Calu3 (cell line): ENCODE results near the gene SERPINA5. TPM values are rescaled to one million over a fixed set of nuclear protein-coding genes. Genes with fewer than 3 reads are reported as not detected.
A peak's percentile ranks its signal among the peaks of the same experiment; 100 is the strongest.

ENCODE experiments used
- BruUV-seq: library from RNA; stranded (reverse); fragments of 400-500 nt; replicated peaks from 2 replicates; lab custom pipeline; 2021; lab: Mats Ljungman, UMichigan
- CTCF ChIA-PET: fragments of 300-600 bp; sonication (Branson Sonifier 250); formaldehyde crosslinking; loops from one replicate; lab custom pipeline; 2022; ENCODE audit warnings: antibody characterized with exemption; lab: Charles Lee
- DNase-seq: peaks from one replicate; pipeline ENCODE4 v3.0.0; 2022
- H3K27ac Mint-ChIP-seq: one replicate; pipeline ENCODE4 v1.8.0; 2022; ENCODE audit warnings: mixed read lengths; ENCODE audit not compliant: unreplicated experiment
- H3K27me3 Mint-ChIP-seq: one replicate; pipeline ENCODE4 v1.8.0; 2022; ENCODE audit warnings: mixed read lengths; ENCODE audit not compliant: unreplicated experiment
- H3K36me3 Mint-ChIP-seq: one replicate; pipeline ENCODE4 v1.8.0; 2022; ENCODE audit warnings: mild to moderate bottlenecking, moderate library complexity, mixed read lengths; ENCODE audit not compliant: insufficient read depth, unreplicated experiment
- H3K4me1 Mint-ChIP-seq: one replicate; pipeline ENCODE4 v1.8.0; 2022; ENCODE audit warnings: mild to moderate bottlenecking, low read depth, mixed read lengths; ENCODE audit not compliant: unreplicated experiment
- H3K4me3 Mint-ChIP-seq: one replicate; pipeline ENCODE4 v1.8.0; 2022; ENCODE audit warnings: mild to moderate bottlenecking, low read depth, moderate library complexity, mixed read lengths; ENCODE audit not compliant: unreplicated experiment
- H3K9me3 Mint-ChIP-seq: one replicate; pipeline ENCODE4 v1.8.0; 2022; ENCODE audit warnings: low read depth, mixed read lengths; ENCODE audit not compliant: unreplicated experiment
- CTCF ChIP-seq: fragments of 200-600 bp; IDR thresholded peaks from one replicate; pipeline ENCODE4 v1.8.0; 2022; ENCODE audit warnings: antibody characterized with exemption; ENCODE audit not compliant: unreplicated experiment
- intact Hi-C: fragments of 100-400 bp; cut with micrococcal nuclease; formaldehyde crosslinking; loops from one replicate; pipeline ENCODE4 v1.10.0; 2022; ENCODE audit not compliant: unreplicated experiment
- total RNA-seq: library from RNA; stranded (reverse); gene quantifications from 2 replicates; pipeline ENCODE4 v1.2.3, GENCODE V29; 2022

SERPINA5 gene
- total RNA-seq, 1 experiment from 2014 or later, result 20.7 TPM

GRCh38 chr14:94623422-94623809, 42.2 kb downstream of the SERPINA5 start:
- no TSS peak for BruUV-seq

GRCh38 chr14:94623856-94624499, 42.8 kb downstream of the SERPINA5 start:
- CTCF ChIA-PET, result interaction anchor here (2.1 kb wide), 2 partner anchors 9 to 25 kb away, joined by 6 to 8 read pairs; no protein-coding TSS in a partner anchor
- Mint-ChIP-seq H3K4me1 (peaks cover 34% of the 10 kb centered on the region), H3K9me3 (peaks cover under 1% of the 10 kb centered on the region), H3K4me3 (no peak overlapping the region), H3K36me3 (peaks cover 8% of the 10 kb centered on the region), H3K27ac (no peak overlapping the region), H3K27me3 (no peaks in the 10 kb centered on the region)
- DNase-seq, result peak; percentile 35
- TF ChIP-seq CTCF, result no peak
- BruUV-seq, result no TSS peak
- intact Hi-C loops, result no loop called here

More at GRCh38 chr14:94623422-94623809, 42.2 kb downstream of the SERPINA5 start:
- Mint-ChIP-seq H3K9me3 (peaks cover 3% of the 10 kb centered on the region), H3K4me3 (no peak overlapping the region), H3K27me3 (no peaks in the 10 kb centered on the region), H3K27ac (no peak overlapping the region), H3K4me1 (peaks cover 40% of the 10 kb centered on the region), H3K36me3 (peaks cover 8% of the 10 kb centered on the region)
- no peak for TF ChIP-seq CTCF
- intact Hi-C loops, result no loop called here
- DNase-seq, result no peak
- CTCF ChIA-PET, result no interaction called here

GRCh38 chr14:94624537-94625352, 43.5 kb downstream of the SERPINA5 start:
- CTCF ChIA-PET, result interaction anchor here (0.6 to 2.1 kb wide), 3 partner anchors 10 to 1929 kb away, joined by 3 to 8 read pairs (median 6); no protein-coding TSS in a partner anchor
- Mint-ChIP-seq H3K27me3 (no peaks in the 10 kb centered on the region), H3K36me3 (peaks cover 8% of the 10 kb centered on the region), H3K9me3 (peaks cover 3% of the 10 kb centered on the region), H3K27ac (no peak overlapping the region), H3K4me1 (peaks cover 27% of the 10 kb centered on the region), H3K4me3 (no peak overlapping the region)
- no TSS peak for BruUV-seq
- intact Hi-C loops, result no loop called here
- DNase-seq, result peak; percentile 43
- TF ChIP-seq CTCF, result no peak

- no peak for TF ChIP-seq CTCF
- H3K4me1 Mint-ChIP-seq, result peaks cover 22% of the 10 kb centered on the region
- H3K27ac Mint-ChIP-seq, result no peak overlapping the region
- peaks cover 3% of the 10 kb centered on the region for H3K9me3 Mint-ChIP-seq
- no TSS peak for BruUV-seq
- H3K36me3 Mint-ChIP-seq, result peaks cover 8% of the 10 kb centered on the region
- no peaks in the 10 kb centered on the region for H3K27me3 Mint-ChIP-seq
- no peak overlapping the region for H3K4me3 Mint-ChIP-seq
- intact Hi-C loops, result no loop called here
- DNase-seq, result peak; percentile 26
- CTCF ChIA-PET, result interaction anchor here (0.6 to 2.1 kb wide), 3 partner anchors 10 to 1928 kb away, joined by 3 to 8 read pairs (median 6); no protein-coding TSS in a partner anchor
These were observed 44.1 kb downstream of the SERPINA5 start for GRCh38 chr14:94625353-94625635.
